HG02970 (cell line): Measurements from ENCODE around the gene TSPAN4.

Experiments
- ATAC-seq: cut with Tn5 transposase; IDR thresholded peaks from one replicate; pipeline ENCODE4 v1.9.1; 2021; ENCODE audit warnings: mild to moderate bottlenecking, moderate library complexity, moderate number of reproducible peaks; ENCODE audit not compliant: unreplicated experiment, low FRiP score

TSPAN4 gene

GRCh38 chr11:803770-804598 lies 38.7 kb upstream of the TSPAN4 start:
- no peak for ATAC-seq

GRCh38 chr11:804599-804964 lies 38.1 kb upstream of the TSPAN4 start:
- no peak for ATAC-seq

- ATAC-seq, result no peak
Measured at GRCh38 chr11:808427-809286, 34.0 kb upstream of the TSPAN4 start.

GRCh38 chr11:809287-810039 lies 33.2 kb upstream of the TSPAN4 start, which contains the start of gene RPLP2:
Gene RPLP2, plus strand, starts transcription at chr11:809967. Its CDS starts 268 bp downstream, at chr11:810235.
- peak; percentile 69 for ATAC-seq

GRCh38 chr11:810040-810567 lies 32.5 kb upstream of the TSPAN4 start:
- ATAC-seq, result no peak

- no peak for ATAC-seq
Measured at GRCh38 chr11:811446-812245, 31.0 kb upstream of the TSPAN4 start.

- ATAC-seq, result no peak
Measured at GRCh38 chr11:812390-812789, 30.3 kb upstream of the TSPAN4 start.

GRCh38 chr11:813072-813455 lies 29.6 kb upstream of the TSPAN4 start:
- no peak for ATAC-seq

GRCh38 chr11:813456-814096 lies 29.1 kb upstream of the TSPAN4 start:
- no peak for ATAC-seq

- ATAC-seq, result no peak
Measured at GRCh38 chr11:815675-816432, 26.8 kb upstream of the TSPAN4 start.

- ATAC-seq, result no peak
Measured at GRCh38 chr11:816433-816779, 26.2 kb upstream of the TSPAN4 start.

- no peak for ATAC-seq
Measured at GRCh38 chr11:818396-819128, 24.1 kb upstream of the TSPAN4 start, which contains the start of gene PNPLA2. Gene PNPLA2, plus strand, starts transcription at chr11:818914. Its CDS starts 805 bp downstream, at chr11:819719.

GRCh38 chr11:819129-819931 lies 23.3 kb upstream of the TSPAN4 start:
- peak; percentile 63 for ATAC-seq

GRCh38 chr11:819943-820649 lies 22.6 kb upstream of the TSPAN4 start:
- peak; percentile 48 for ATAC-seq

- ATAC-seq, result no peak
Measured at GRCh38 chr11:820655-821511, 21.8 kb upstream of the TSPAN4 start.
